ENCODE data around the gene GRID1.

DNA sequence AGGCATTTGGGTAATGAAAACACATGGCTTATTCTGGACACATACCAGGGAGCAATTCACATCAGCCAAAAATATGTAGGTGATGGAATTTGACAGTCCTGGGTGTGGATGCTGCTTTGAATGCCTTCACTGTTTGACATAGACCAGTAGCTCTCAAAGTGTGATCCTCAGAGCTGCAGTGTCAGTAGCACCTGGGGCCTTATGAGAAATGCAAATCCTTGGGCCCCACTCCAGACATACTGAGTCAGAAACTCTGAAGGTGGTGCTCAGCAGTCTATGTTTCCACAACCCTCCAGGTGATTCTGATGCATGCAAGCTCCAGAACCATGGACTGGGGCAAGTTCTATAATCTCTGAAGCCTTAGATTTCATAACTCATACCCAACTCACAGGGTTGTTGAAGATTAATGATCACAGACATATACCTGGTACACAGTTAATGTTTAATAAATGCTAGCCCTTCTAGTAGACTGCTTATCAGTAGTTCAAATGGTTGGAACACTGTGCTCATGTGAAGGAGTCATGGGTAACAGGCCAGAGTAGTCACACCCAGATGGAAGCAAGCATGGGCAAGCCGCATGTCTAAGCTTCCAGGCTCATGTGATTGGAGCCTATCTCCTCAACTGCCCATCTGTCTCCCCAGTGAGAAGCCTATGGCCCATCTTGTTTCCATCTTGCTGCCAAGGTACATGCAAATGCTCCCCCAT lies 715.7 kb downstream of the GRID1 start:
- TF ChIP-seq TAF1 (IDR thresholded peaks at IDR 0.05; ENCODE audit: borderline replicate concordance, low read depth, low read length) (no peak), SMC3 (IDR thresholded peaks at IDR 0.05; ENCODE audit: low read depth, low read length) (no peak), RAD21 (IDR thresholded peaks at IDR 0.05; ENCODE audit: low read length) (no peak), JUND (IDR thresholded peaks at IDR 0.05) (no peak), FOXM1 (IDR thresholded peaks at IDR 0.05; ENCODE audit: low read depth) (no peak), POLR2AphosphoS5 (IDR thresholded peaks at IDR 0.05; ENCODE audit: low read depth, low read length) (no peak), USF2 (IDR thresholded peaks at IDR 0.05; ENCODE audit: borderline replicate concordance, low read depth, low read length) (no peak), EP300 (IDR thresholded peaks at IDR 0.05; ENCODE audit: borderline replicate concordance in 1 of 2, low read depth in 1 of 2, low read length in 1 of 2) (no peak), ELF1 (IDR thresholded peaks at IDR 0.05) (no peak), EZH2phosphoT487 (IDR thresholded peaks at IDR 0.05; ENCODE audit: borderline replicate concordance, low read depth) (no peak), ZBTB33 (IDR thresholded peaks at IDR 0.05; ENCODE audit: borderline replicate concordance, low read depth) (no peak), CHD2 (IDR thresholded peaks at IDR 0.05; ENCODE audit: low read length, partially characterized antibody) (no peak)
- TF ChIP-seq, protein P1, sequence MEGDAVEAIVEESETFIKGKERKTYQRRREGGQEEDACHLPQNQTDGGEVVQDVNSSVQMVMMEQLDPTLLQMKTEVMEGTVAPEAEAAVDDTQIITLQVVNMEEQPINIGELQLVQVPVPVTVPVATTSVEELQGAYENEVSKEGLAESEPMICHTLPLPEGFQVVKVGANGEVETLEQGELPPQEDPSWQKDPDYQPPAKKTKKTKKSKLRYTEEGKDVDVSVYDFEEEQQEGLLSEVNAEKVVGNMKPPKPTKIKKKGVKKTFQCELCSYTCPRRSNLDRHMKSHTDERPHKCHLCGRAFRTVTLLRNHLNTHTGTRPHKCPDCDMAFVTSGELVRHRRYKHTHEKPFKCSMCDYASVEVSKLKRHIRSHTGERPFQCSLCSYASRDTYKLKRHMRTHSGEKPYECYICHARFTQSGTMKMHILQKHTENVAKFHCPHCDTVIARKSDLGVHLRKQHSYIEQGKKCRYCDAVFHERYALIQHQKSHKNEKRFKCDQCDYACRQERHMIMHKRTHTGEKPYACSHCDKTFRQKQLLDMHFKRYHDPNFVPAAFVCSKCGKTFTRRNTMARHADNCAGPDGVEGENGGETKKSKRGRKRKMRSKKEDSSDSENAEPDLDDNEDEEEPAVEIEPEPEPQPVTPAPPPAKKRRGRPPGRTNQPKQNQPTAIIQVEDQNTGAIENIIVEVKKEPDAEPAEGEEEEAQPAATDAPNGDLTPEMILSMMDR (IDR thresholded peaks at IDR 0.05): no peak
